Anterior cingulate cortex (tissue), 58 donors: ENCODE results near the gene SCUBE1.

Experiments used
- DNase-seq, 58 donors: peaks; one replicate each; lab custom pipeline; 2025; lab: John Stamatoyannopoulos, UW

The SCUBE1 gene

GRCh38 chr22:43244402-43244801 is 98.8 kb downstream of the SCUBE1 start:
- DNase-seq: no peak

GRCh38 chr22:43243324-43243723 is 99.8 kb downstream of the SCUBE1 start:
- DNase-seq: no peak

GRCh38 chr22:43242627-43243026 is 100.5 kb downstream of the SCUBE1 start:
- no peak for DNase-seq

- no peak for DNase-seq
Measured at GRCh38 chr22:43241699-43242386, 101.3 kb downstream of the SCUBE1 start.

- no peak for DNase-seq
Measured at GRCh38 chr22:43241138-43241597, 102.0 kb downstream of the SCUBE1 start.

- DNase-seq: no peak
Measured at GRCh38 chr22:43240614-43241013, 102.6 kb downstream of the SCUBE1 start.

GRCh38 chr22:43239956-43240355 is 103.2 kb downstream of the SCUBE1 start:
- no peak for DNase-seq

GRCh38 chr22:43239193-43239780 is 103.9 kb downstream of the SCUBE1 start:
- DNase-seq: no peak

GRCh38 chr22:43238526-43239006 is 104.6 kb downstream of the SCUBE1 start:
- DNase-seq: no peak

GRCh38 chr22:43237280-43237679 is 105.9 kb downstream of the SCUBE1 start:
- DNase-seq: peak in 16 of 58 donors; percentile 1 to 35 (median 12)

GRCh38 chr22:43236411-43237166 is 106.6 kb downstream of the SCUBE1 start:
- peak in 24 of 58 donors; percentile 2 to 64 (median 14) for DNase-seq

- no peak for DNase-seq
Measured at GRCh38 chr22:43235445-43236409, 107.4 kb downstream of the SCUBE1 start.

GRCh38 chr22:43234264-43234988 is 108.7 kb downstream of the SCUBE1 start:
- peak in 2 of 58 donors; percentile 5 to 12 for DNase-seq

GRCh38 chr22:43233529-43233928 is 109.6 kb downstream of the SCUBE1 start:
- DNase-seq: no peak

GRCh38 chr22:43232445-43232844 is 110.7 kb downstream of the SCUBE1 start:
- no peak for DNase-seq

GRCh38 chr22:43231724-43232034 is 111.5 kb downstream of the SCUBE1 start:
- DNase-seq: no peak

- peak in 27 of 58 donors; percentile 2 to 46 (median 11) for DNase-seq
Measured at GRCh38 chr22:43230971-43231723, 112.0 kb downstream of the SCUBE1 start.

GRCh38 chr22:43230571-43230970 is 112.6 kb downstream of the SCUBE1 start:
- no peak for DNase-seq

GRCh38 chr22:43228863-43229262 is 114.3 kb downstream of the SCUBE1 start:
- DNase-seq: no peak
